Progenitor cell of endocrine pancreas (in vitro differentiated cells): Measurements from ENCODE around the gene ADSL. TPM values are rescaled to one million over a fixed set of nuclear protein-coding genes. Genes with fewer than 3 reads are reported as not detected.
A peak's percentile ranks its signal among the peaks of the same experiment; 100 is the strongest.

ENCODE experiments used
- DNase-seq: peaks from one replicate; pipeline ENCODE4 v3.0.0; 2021; ENCODE audit warnings: low spot score; ENCODE audit not compliant: unreplicated experiment
- H3K27ac Mint-ChIP-seq: 2 replicates; pipeline ENCODE4 v1.8.0; 2021; ENCODE audit warnings: mild to moderate bottlenecking, moderate library complexity, mixed read lengths
- H3K27me3 Mint-ChIP-seq: 2 replicates; pipeline ENCODE4 v1.8.0; 2021; ENCODE audit warnings: mixed read lengths
- H3K36me3 Mint-ChIP-seq: 2 replicates; pipeline ENCODE4 v1.8.0; 2022; ENCODE audit warnings: mixed read lengths; ENCODE audit not compliant: insufficient read depth
- H3K4me1 Mint-ChIP-seq: 2 replicates; pipeline ENCODE4 v1.8.0; 2021; ENCODE audit warnings: low read depth, mixed read lengths
- H3K4me3 Mint-ChIP-seq: 2 replicates; pipeline ENCODE4 v1.8.0; 2021; ENCODE audit warnings: low read depth, mild to moderate bottlenecking, moderate library complexity, mixed read lengths
- H3K9me3 Mint-ChIP-seq: 2 replicates; pipeline ENCODE4 v1.8.0; 2021; ENCODE audit warnings: low read depth, mixed read lengths
- CTCF ChIP-seq: fragments of 200-600 bp; sonication (generic); IDR thresholded peaks from one replicate; pipeline ENCODE4 v1.5.0; 2021; ENCODE audit warnings: antibody characterized with exemption, mild to moderate bottlenecking; ENCODE audit not compliant: unreplicated experiment
- total RNA-seq: library from RNA; stranded (reverse); gene quantifications from 2 replicates; pipeline ENCODE4 v1.2.1, GENCODE V29; 2021

Gene ADSL
- total RNA-seq, 1 donor from 2014 or later, result 85.0 TPM

- TF ChIP-seq CTCF, result no peak
- DNase-seq, result no peak
- H3K27me3 Mint-ChIP-seq, result no peaks in the 10 kb centered on the region
Measured at GRCh38 chr22:40412441-40412840, 66.1 kb downstream of the ADSL start.

GRCh38 chr22:40413873-40414272, 67.6 kb downstream of the ADSL start:
- no peak for DNase-seq
- Mint-ChIP-seq H3K4me3 (no peak overlapping the region), H3K27ac (peak overlapping the region; percentile 25), H3K4me1 (no peaks in the 10 kb centered on the region), H3K9me3 (no peaks in the 10 kb centered on the region), H3K36me3 (peaks cover 17% of the 10 kb centered on the region), H3K27me3 (no peaks in the 10 kb centered on the region)
- no peak for TF ChIP-seq CTCF

More at GRCh38 chr22:40412441-40412840, 66.1 kb downstream of the ADSL start:
- Mint-ChIP-seq H3K4me1 (no peaks in the 10 kb centered on the region), H3K27ac (peak overlapping the region; percentile 75), H3K36me3 (peaks cover 17% of the 10 kb centered on the region), H3K9me3 (no peaks in the 10 kb centered on the region), H3K4me3 (no peak overlapping the region)

- peak overlapping the region; percentile 25 for H3K27ac Mint-ChIP-seq
- DNase-seq, result no peak
- H3K36me3 Mint-ChIP-seq, result peaks cover 17% of the 10 kb centered on the region
- TF ChIP-seq CTCF, result no peak
- H3K9me3 Mint-ChIP-seq, result no peaks in the 10 kb centered on the region
- H3K4me1 Mint-ChIP-seq, result no peaks in the 10 kb centered on the region
- H3K27me3 Mint-ChIP-seq, result no peaks in the 10 kb centered on the region
- H3K4me3 Mint-ChIP-seq, result no peak overlapping the region
Measured at GRCh38 chr22:40414311-40414710, 68.0 kb downstream of the ADSL start.

GRCh38 chr22:40414838-40415505, 68.7 kb downstream of the ADSL start:
- Mint-ChIP-seq H3K27me3 (no peaks in the 10 kb centered on the region), H3K4me3 (no peak overlapping the region), H3K27ac (no peak overlapping the region), H3K9me3 (no peaks in the 10 kb centered on the region), H3K4me1 (no peaks in the 10 kb centered on the region), H3K36me3 (peaks cover 19% of the 10 kb centered on the region)
- no peak for TF ChIP-seq CTCF
- no peak for DNase-seq

GRCh38 chr22:40415531-40416266, 69.4 kb downstream of the ADSL start:
- DNase-seq, result no peak
- Mint-ChIP-seq H3K9me3 (no peaks in the 10 kb centered on the region), H3K4me1 (no peaks in the 10 kb centered on the region), H3K36me3 (peaks cover 19% of the 10 kb centered on the region), H3K4me3 (no peak overlapping the region), H3K27me3 (no peaks in the 10 kb centered on the region), H3K27ac (peak overlapping the region; percentile 84)
- no peak for TF ChIP-seq CTCF
